ENCODE measurements around the gene MPND. TPM values are rescaled to one million over a fixed set of nuclear protein-coding genes. Genes with fewer than 3 reads are reported as not detected.

MPND gene, protein sequence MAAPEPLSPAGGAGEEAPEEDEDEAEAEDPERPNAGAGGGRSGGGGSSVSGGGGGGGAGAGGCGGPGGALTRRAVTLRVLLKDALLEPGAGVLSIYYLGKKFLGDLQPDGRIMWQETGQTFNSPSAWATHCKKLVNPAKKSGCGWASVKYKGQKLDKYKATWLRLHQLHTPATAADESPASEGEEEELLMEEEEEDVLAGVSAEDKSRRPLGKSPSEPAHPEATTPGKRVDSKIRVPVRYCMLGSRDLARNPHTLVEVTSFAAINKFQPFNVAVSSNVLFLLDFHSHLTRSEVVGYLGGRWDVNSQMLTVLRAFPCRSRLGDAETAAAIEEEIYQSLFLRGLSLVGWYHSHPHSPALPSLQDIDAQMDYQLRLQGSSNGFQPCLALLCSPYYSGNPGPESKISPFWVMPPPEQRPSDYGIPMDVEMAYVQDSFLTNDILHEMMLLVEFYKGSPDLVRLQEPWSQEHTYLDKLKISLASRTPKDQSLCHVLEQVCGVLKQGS
- total RNA-seq (2022) (2.4 and 7.2 TPM in 2 replicates), Bru-seq, nascent RNA (percentile 29 among the genes with signal in this experiment), BruChase-seq, experiment 1, labeled RNA remaining after a 6-hour chase (percentile 20 among the genes with signal in this experiment), BruChase-seq, experiment 2, labeled RNA remaining after a 2-hour chase (percentile 21 among the genes with signal in this experiment)
- long read RNA-seq, result 0 reads

DNA sequence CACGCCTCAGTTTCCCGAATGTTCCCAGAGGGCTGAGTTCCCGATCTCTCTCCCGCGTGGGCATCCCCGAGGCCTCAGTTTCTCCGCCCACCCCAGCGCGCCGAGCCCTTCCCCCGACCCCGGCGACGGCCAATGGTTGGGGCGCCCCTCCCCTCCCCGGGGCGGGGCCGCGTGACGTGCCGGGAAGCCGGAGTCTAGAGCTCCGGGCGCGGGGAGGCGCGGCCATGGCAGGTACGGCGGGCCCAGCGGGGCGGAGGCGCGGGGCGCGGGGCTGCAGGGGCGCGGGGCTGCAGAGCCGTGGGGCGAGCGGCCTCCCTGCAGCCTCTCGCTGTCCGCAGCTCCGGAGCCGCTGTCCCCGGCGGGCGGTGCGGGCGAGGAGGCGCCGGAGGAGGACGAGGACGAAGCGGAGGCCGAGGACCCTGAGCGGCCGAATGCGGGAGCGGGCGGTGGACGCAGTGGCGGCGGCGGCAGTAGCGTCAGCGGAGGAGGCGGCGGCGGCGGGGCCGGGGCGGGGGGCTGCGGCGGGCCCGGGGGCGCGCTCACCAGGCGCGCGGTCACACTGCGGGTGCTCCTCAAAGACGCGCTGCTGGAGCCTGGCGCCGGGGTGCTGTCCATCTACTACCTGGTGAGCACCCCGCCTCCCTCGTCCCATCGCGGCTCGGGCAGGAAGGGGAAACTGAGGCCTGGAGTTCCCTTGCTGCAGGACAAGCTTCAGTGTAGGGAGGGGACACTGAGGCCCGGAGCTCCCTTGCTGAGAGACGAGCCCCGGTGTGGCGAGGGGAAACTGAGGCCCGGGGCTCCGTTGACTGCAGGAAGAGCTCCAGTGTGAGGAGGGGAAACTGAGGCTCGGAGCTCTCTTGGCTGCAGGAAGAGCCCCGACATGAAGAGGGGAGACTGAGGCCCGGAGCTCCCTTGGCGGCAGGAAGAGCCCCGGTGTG, at the start of gene MPND:
MPND (plus strand) TSS at position 193 of the 938 bp plus-strand sequence; CDS start at position 225, 32 bp downstream.
- peak within 1 kb of the TSS; percentile 42 for H3K27ac Mint-ChIP-seq (ENCODE audit: low read depth, unreplicated experiment)
- BruUV-seq (replicated peaks), result no TSS peak
- no peaks in the 10 kb centered on the region for H3K27me3 Mint-ChIP-seq (ENCODE audit: insufficient read depth, unreplicated experiment)
- CTCF ChIA-PET, result interaction anchor here (0.6 to 2.5 kb wide), 10 partner anchors 10 to 186 kb away, joined by 3 to 27 read pairs (median 4); partner anchors contain the start of gene SH3GL1
- peaks cover 22% of the 10 kb centered on the region for H3K36me3 Mint-ChIP-seq (ENCODE audit: insufficient read depth, unreplicated experiment)
- H3K4me3 Mint-ChIP-seq (ENCODE audit: unreplicated experiment), result peak within 1 kb of the TSS; percentile 88
- DNase-seq (ENCODE audit: unreplicated experiment), result peak; percentile 92
- TF ChIP-seq CTCF (IDR thresholded peaks at IDR 0.05; ENCODE audit: unreplicated experiment), result no peak
- no peaks in the 10 kb centered on the region for H3K4me1 Mint-ChIP-seq (ENCODE audit: insufficient read depth, unreplicated experiment)
- intact Hi-C loops (cut with micrococcal nuclease), result no loop called here
- H3K9me3 Mint-ChIP-seq (ENCODE audit: unreplicated experiment), result no peaks in the 10 kb centered on the region
- POLR2A ChIA-PET, result interaction anchor here (0.6 to 3.0 kb wide), 24 partner anchors 9 to 1766 kb away, joined by 3 to 34 read pairs (median 6); partner anchors contain the start of genes CHAF1A, EEF2, HDGFL2 and MRPL54

- ChIA-PET CTCF (no interaction called here), POLR2A (no interaction called here)
- intact Hi-C loops (cut with micrococcal nuclease), result no loop called here
- H3K36me3 Mint-ChIP-seq (ENCODE audit: insufficient read depth, unreplicated experiment), result no peaks in the 10 kb centered on the region
- H3K4me3 Mint-ChIP-seq (ENCODE audit: unreplicated experiment), result no peak overlapping the region
- H3K27ac Mint-ChIP-seq (ENCODE audit: low read depth, unreplicated experiment), result no peak overlapping the region
- no peak for DNase-seq (ENCODE audit: unreplicated experiment)
- no peaks in the 10 kb centered on the region for H3K27me3 Mint-ChIP-seq (ENCODE audit: insufficient read depth, unreplicated experiment)
- H3K9me3 Mint-ChIP-seq (ENCODE audit: unreplicated experiment), result no peaks in the 10 kb centered on the region
- no peaks in the 10 kb centered on the region for H3K4me1 Mint-ChIP-seq (ENCODE audit: insufficient read depth, unreplicated experiment)
- BruUV-seq (replicated peaks), result no TSS peak
- TF ChIP-seq CTCF (IDR thresholded peaks at IDR 0.05; ENCODE audit: unreplicated experiment), result no peak
These were observed 49.0 kb upstream of the MPND start for GRCh38 chr19:4294389-4294788.

GRCh38 chr19:4295972-4296771, 47.2 kb upstream of the MPND start:
- POLR2A ChIA-PET, result interaction anchor here (0.6 to 1.2 kb wide), 2 partner anchors 42 to 143 kb away, joined by 3 read pairs; no protein-coding TSS in a partner anchor

More at GRCh38 chr19:4295972-4296771, 47.2 kb upstream of the MPND start:
- no peak overlapping the region for H3K4me3 Mint-ChIP-seq (ENCODE audit: unreplicated experiment)
- intact Hi-C loops (cut with micrococcal nuclease), result no loop called here
- no peaks in the 10 kb centered on the region for H3K36me3 Mint-ChIP-seq (ENCODE audit: insufficient read depth, unreplicated experiment)
- no TSS peak for BruUV-seq (replicated peaks)
- no peaks in the 10 kb centered on the region for H3K9me3 Mint-ChIP-seq (ENCODE audit: unreplicated experiment)
- no peak for TF ChIP-seq CTCF (IDR thresholded peaks at IDR 0.05; ENCODE audit: unreplicated experiment)
- H3K27me3 Mint-ChIP-seq (ENCODE audit: insufficient read depth, unreplicated experiment), result no peaks in the 10 kb centered on the region
- no peak overlapping the region for H3K27ac Mint-ChIP-seq (ENCODE audit: low read depth, unreplicated experiment)
- no peaks in the 10 kb centered on the region for H3K4me1 Mint-ChIP-seq (ENCODE audit: insufficient read depth, unreplicated experiment)
- DNase-seq (ENCODE audit: unreplicated experiment), result peak; percentile 14
- CTCF ChIA-PET, result interaction anchor here (1.0 to 1.5 kb wide), 2 partner anchors 57 to 229 kb away, joined by 3 to 5 read pairs; no protein-coding TSS in a partner anchor
